NCI-H2081 (cell line): ENCODE results near the gene RTP1.

Experiments
- DNase-seq, 2 experiments: peaks; one replicate each; lab custom pipeline; 2025; lab: John Stamatoyannopoulos, UW

Gene RTP1

GRCh38 chr3:187242900-187243299 lies 45.6 kb downstream of the RTP1 start:
- DNase-seq: no peak

- DNase-seq: no peak
Measured at GRCh38 chr3:187243933-187244524, 46.7 kb downstream of the RTP1 start.

- DNase-seq: no peak
Measured at GRCh38 chr3:187247398-187247797, 50.1 kb downstream of the RTP1 start.
